Measurements from ENCODE around the gene GPR68. TPM values are rescaled to one million over a fixed set of nuclear protein-coding genes. Genes with fewer than 3 reads are reported as not detected.

The GPR68 gene
- total RNA-seq, 2 experiments from 2014 or later: 0.13 to 0.84 TPM

GRCh38 chr14:91270619-91271018, 26.1 kb upstream of the GPR68 start:
- BruUV-seq (replicated peaks): no TSS peak

GRCh38 chr14:91270188-91270587, 25.7 kb upstream of the GPR68 start:
- Histone ChIP-seq H3K4me1 (ENCODE audit: insufficient read depth, low read length, poor library complexity, severe bottlenecking) (no peaks in the 10 kb centered on the region), H2AFZ (ENCODE audit: low read length) (no peak overlapping the region), H3K4me3 (ENCODE audit: low read depth, low read length, poor library complexity, severe bottlenecking) (no peak overlapping the region), H4K20me1 (ENCODE audit: insufficient read depth, low read length) (no peaks in the 10 kb centered on the region), H3K9me3 (ENCODE audit: low read length) (no peaks in the 10 kb centered on the region), H3K36me3 (ENCODE audit: insufficient read depth, low read length) (peaks cover 73% of the 10 kb centered on the region), H3K27ac (ENCODE audit: low read depth, low read length, poor library complexity, severe bottlenecking) (no peak overlapping the region), H3K9me2 (ENCODE audit: insufficient read depth, low read length) (no peaks in the 10 kb centered on the region), H3K4me2 (ENCODE audit: low read length) (no peak overlapping the region), H3K79me2 (ENCODE audit: insufficient read depth, low read depth, low read length) (no peaks in the 10 kb centered on the region)
- ChIA-PET POLR2A (no interaction called here), CTCF (ENCODE audit: unreplicated experiment) (no interaction called here)
- no TSS peak for BruUV-seq (replicated peaks)
- TF ChIP-seq, protein P1, sequence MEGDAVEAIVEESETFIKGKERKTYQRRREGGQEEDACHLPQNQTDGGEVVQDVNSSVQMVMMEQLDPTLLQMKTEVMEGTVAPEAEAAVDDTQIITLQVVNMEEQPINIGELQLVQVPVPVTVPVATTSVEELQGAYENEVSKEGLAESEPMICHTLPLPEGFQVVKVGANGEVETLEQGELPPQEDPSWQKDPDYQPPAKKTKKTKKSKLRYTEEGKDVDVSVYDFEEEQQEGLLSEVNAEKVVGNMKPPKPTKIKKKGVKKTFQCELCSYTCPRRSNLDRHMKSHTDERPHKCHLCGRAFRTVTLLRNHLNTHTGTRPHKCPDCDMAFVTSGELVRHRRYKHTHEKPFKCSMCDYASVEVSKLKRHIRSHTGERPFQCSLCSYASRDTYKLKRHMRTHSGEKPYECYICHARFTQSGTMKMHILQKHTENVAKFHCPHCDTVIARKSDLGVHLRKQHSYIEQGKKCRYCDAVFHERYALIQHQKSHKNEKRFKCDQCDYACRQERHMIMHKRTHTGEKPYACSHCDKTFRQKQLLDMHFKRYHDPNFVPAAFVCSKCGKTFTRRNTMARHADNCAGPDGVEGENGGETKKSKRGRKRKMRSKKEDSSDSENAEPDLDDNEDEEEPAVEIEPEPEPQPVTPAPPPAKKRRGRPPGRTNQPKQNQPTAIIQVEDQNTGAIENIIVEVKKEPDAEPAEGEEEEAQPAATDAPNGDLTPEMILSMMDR (conservative IDR thresholded peaks at IDR 0.05; ENCODE audit: low read length): no peak
- no peak for TF ChIP-seq EZH2phosphoT487 (IDR thresholded peaks at IDR 0.05; ENCODE audit: borderline replicate concordance, low read depth, low read length)
- no peak for DNase-seq (ENCODE audit: low spot score)
- intact Hi-C loops (cut with micrococcal nuclease; ENCODE audit: unreplicated experiment): no loop called here

More at GRCh38 chr14:91270619-91271018, 26.1 kb upstream of the GPR68 start:
- Histone ChIP-seq H3K27ac (ENCODE audit: low read depth, low read length, poor library complexity, severe bottlenecking) (no peak overlapping the region), H3K79me2 (ENCODE audit: insufficient read depth, low read depth, low read length) (no peaks in the 10 kb centered on the region), H2AFZ (ENCODE audit: low read length) (no peak overlapping the region), H3K9me2 (ENCODE audit: insufficient read depth, low read length) (no peaks in the 10 kb centered on the region), H4K20me1 (ENCODE audit: insufficient read depth, low read length) (no peaks in the 10 kb centered on the region), H3K4me1 (ENCODE audit: insufficient read depth, low read length, poor library complexity, severe bottlenecking) (no peaks in the 10 kb centered on the region), H3K9me3 (ENCODE audit: low read length) (no peaks in the 10 kb centered on the region), H3K4me3 (ENCODE audit: low read depth, low read length, poor library complexity, severe bottlenecking) (no peak overlapping the region), H3K36me3 (ENCODE audit: insufficient read depth, low read length) (peaks cover 77% of the 10 kb centered on the region), H3K4me2 (ENCODE audit: low read length) (no peak overlapping the region)
- no peak for TF ChIP-seq EZH2phosphoT487 (IDR thresholded peaks at IDR 0.05; ENCODE audit: borderline replicate concordance, low read depth, low read length)
- TF ChIP-seq, protein P1 (conservative IDR thresholded peaks at IDR 0.05; ENCODE audit: low read length): no peak
- ChIA-PET POLR2A (no interaction called here), CTCF (ENCODE audit: unreplicated experiment) (no interaction called here)
- no peak for DNase-seq (ENCODE audit: low spot score)
- intact Hi-C loops (cut with micrococcal nuclease; ENCODE audit: unreplicated experiment): no loop called here

GRCh38 chr14:91269076-91269991, 24.8 kb upstream of the GPR68 start:
- BruUV-seq (replicated peaks): no TSS peak
- no peak for DNase-seq (ENCODE audit: low spot score)
- Histone ChIP-seq H3K9me3 (ENCODE audit: low read length) (no peaks in the 10 kb centered on the region), H3K4me3 (ENCODE audit: low read depth, low read length, poor library complexity, severe bottlenecking) (no peak overlapping the region), H2AFZ (ENCODE audit: low read length) (no peak overlapping the region), H3K79me2 (ENCODE audit: insufficient read depth, low read depth, low read length) (no peaks in the 10 kb centered on the region), H3K9me2 (ENCODE audit: insufficient read depth, low read length) (no peaks in the 10 kb centered on the region), H3K4me2 (ENCODE audit: low read length) (no peak overlapping the region), H3K27ac (ENCODE audit: low read depth, low read length, poor library complexity, severe bottlenecking) (no peak overlapping the region), H4K20me1 (ENCODE audit: insufficient read depth, low read length) (no peaks in the 10 kb centered on the region), H3K4me1 (ENCODE audit: insufficient read depth, low read length, poor library complexity, severe bottlenecking) (no peaks in the 10 kb centered on the region), H3K36me3 (ENCODE audit: insufficient read depth, low read length) (peaks cover 65% of the 10 kb centered on the region)
- no peak for TF ChIP-seq EZH2phosphoT487 (IDR thresholded peaks at IDR 0.05; ENCODE audit: borderline replicate concordance, low read depth, low read length)
- TF ChIP-seq, protein P1 (conservative IDR thresholded peaks at IDR 0.05; ENCODE audit: low read length): no peak
- intact Hi-C loops (cut with micrococcal nuclease; ENCODE audit: unreplicated experiment): no loop called here
- ChIA-PET CTCF (ENCODE audit: unreplicated experiment) (no interaction called here), POLR2A (interaction anchor here (0.9 kb wide), 1 partner anchor 13 kb away, joined by 3 read pairs; no protein-coding TSS in a partner anchor)

Data from OCI-LY7 (cell line).